Endometrium (tissue), 2 donors: ENCODE results near the gene NAT14.
"Not testable (repeated sequence)": the region's sequence is repeated elsewhere in the genome, so short reads cannot be mapped to it uniquely, and the experiment has no call there.

ENCODE experiments used
- FAIRE-seq: peaks from 2 replicates; lab custom pipeline; 2012; peaks lifted over from hg19 to GRCh38; lab: Jason Lieb, UNC
- donor health status: control.
- donor health status: control.

Gene NAT14

GRCh38 chr19:55487924-55488687 lies 3.1 kb downstream of the NAT14 start, which contains the start of gene SSC5D:
Gene SSC5D, plus strand, starts transcription at chr19:55488436. Its CDS starts 154 bp downstream, at chr19:55488590.
- FAIRE-seq: no peak

- no peak for FAIRE-seq
Observed at GRCh38 chr19:55488986-55489710, 4.2 kb downstream of the NAT14 start.

GRCh38 chr19:55489711-55490477 lies 4.9 kb downstream of the NAT14 start:
- no peak for FAIRE-seq

- FAIRE-seq: no peak
Observed at GRCh38 chr19:55490478-55491432, 5.8 kb downstream of the NAT14 start.

GRCh38 chr19:55491546-55492360 lies 6.8 kb downstream of the NAT14 start:
- no peak for FAIRE-seq

- FAIRE-seq: no peak
Observed at GRCh38 chr19:55492362-55492944, 7.5 kb downstream of the NAT14 start.

- no peak for FAIRE-seq
Observed at GRCh38 chr19:55493052-55493644, 8.2 kb downstream of the NAT14 start.

GRCh38 chr19:55493645-55494171 lies 8.7 kb downstream of the NAT14 start:
- FAIRE-seq: no peak

- FAIRE-seq: no peak
Observed at GRCh38 chr19:55494172-55494761, 9.3 kb downstream of the NAT14 start.

GRCh38 chr19:55495646-55496349 lies 10.8 kb downstream of the NAT14 start:
- no peak for FAIRE-seq

GRCh38 chr19:55496820-55497219 lies 11.8 kb downstream of the NAT14 start:
- not testable (repeated sequence) for FAIRE-seq

- no peak for FAIRE-seq
Observed at GRCh38 chr19:55497763-55498162, 12.8 kb downstream of the NAT14 start.

GRCh38 chr19:55498246-55498840 lies 13.4 kb downstream of the NAT14 start:
- FAIRE-seq: no peak

- no peak for FAIRE-seq
Observed at GRCh38 chr19:55500368-55500952, 15.5 kb downstream of the NAT14 start.

- FAIRE-seq: no peak
Observed at GRCh38 chr19:55502197-55502952, 17.4 kb downstream of the NAT14 start.

- FAIRE-seq: no peak
Observed at GRCh38 chr19:55503157-55503501, 18.1 kb downstream of the NAT14 start.
